PC-9 (cell line): ENCODE measurements around the gene APOC3. TPM values are rescaled to one million over a fixed set of nuclear protein-coding genes. Genes with fewer than 3 reads are reported as not detected.

Experiments
- BruUV-seq: library from RNA; stranded (reverse); fragments of 400-500 nt; replicated peaks from 2 replicates; lab custom pipeline; 2021; lab: Mats Ljungman, UMichigan
- CTCF ChIA-PET: fragments of 300-600 bp; sonication (Branson Sonifier 250); formaldehyde crosslinking; loops from one replicate; lab custom pipeline; 2022; ENCODE audit warnings: antibody characterized with exemption; lab: Charles Lee
- POLR2A ChIA-PET: fragments of 300-600 bp; sonication (Branson Sonifier 250); formaldehyde crosslinking; loops from one replicate; lab custom pipeline; 2022; ENCODE audit warnings: antibody characterized with exemption; ENCODE audit not compliant: unreplicated experiment; lab: Charles Lee
- DNase-seq, 2 experiments: peaks; one replicate each; pipeline versions ENCODE4 v3.0.0 to v3.0.0-alpha.2; 2015 to 2022; ENCODE audit warnings: mixed read lengths in 1 of 2
- H2AFZ ChIP-seq: fragments of 200-600 bp; sonication (generic); 2 replicates; pipeline ENCODE4 v1.8.1; 2017; ENCODE audit warnings: antibody characterized with exemption
- H3F3A ChIP-seq: fragments of 200-600 bp; sonication (generic); 2 replicates; pipeline ENCODE4 v1.8.1; 2017; ENCODE audit warnings: antibody characterized with exemption, mild to moderate bottlenecking, low read depth; ENCODE audit not compliant: insufficient read depth
- H3K27ac ChIP-seq: fragments of 200-600 bp; sonication (generic); 2 replicates; pipeline ENCODE4 v1.6.1; 2016; ENCODE audit warnings: mixed run types
- H3K27me3 ChIP-seq: fragments of 200-600 bp; sonication (generic); 2 replicates; pipeline ENCODE4 v1.6.1; 2016; ENCODE audit warnings: low read depth, mixed run types; ENCODE audit not compliant: insufficient read depth
- H3K36me3 ChIP-seq: fragments of 200-600 bp; sonication (generic); 2 replicates; pipeline ENCODE4 v1.6.1; 2016; ENCODE audit warnings: low read depth, mixed run types
- H3K4me1 ChIP-seq: fragments of 200-600 bp; sonication (generic); replicated peaks from 2 replicates; pipeline ENCODE4 v1.6.1; 2016; ENCODE audit warnings: mixed run types; ENCODE audit not compliant: insufficient read depth
- H3K4me2 ChIP-seq: fragments of 200-600 bp; sonication (generic); 2 replicates; pipeline ENCODE4 v1.6.1; 2017; ENCODE audit warnings: mixed run types
- H3K4me3 ChIP-seq: fragments of 200-600 bp; sonication (generic); 2 replicates; pipeline ENCODE4 v1.6.1; 2016; ENCODE audit warnings: mixed run types
- H3K79me2 ChIP-seq: fragments of 200-600 bp; sonication (generic); 2 replicates; pipeline ENCODE4 v1.6.1; 2017; ENCODE audit warnings: low read depth, mixed run types
- H3K9me2 ChIP-seq: fragments of 200-600 bp; sonication (generic); 2 replicates; pipeline ENCODE4 v1.8.1; 2017; ENCODE audit warnings: mild to moderate bottlenecking; ENCODE audit not compliant: insufficient read depth
- H3K9me3 ChIP-seq: fragments of 200-600 bp; sonication (generic); 2 replicates; pipeline ENCODE4 v1.8.1; 2016; ENCODE audit warnings: low read depth; ENCODE audit not compliant: insufficient read depth
- H4K20me1 ChIP-seq: fragments of 200-600 bp; sonication (generic); 2 replicates; pipeline ENCODE4 v1.8.1; 2017; ENCODE audit not compliant: insufficient read depth
- EZH2 ChIP-seq: fragments of 200-600 bp; sonication (generic); IDR thresholded peaks from 2 replicates; pipeline ENCODE4 v1.8.0; 2017; ENCODE audit warnings: antibody characterized with exemption, low read depth
- intact Hi-C: fragments of 100-400 bp; cut with micrococcal nuclease; formaldehyde crosslinking; loops from one replicate; pipeline ENCODE4 v1.10.0; 2022; ENCODE audit not compliant: unreplicated experiment
- total RNA-seq: library from RNA; stranded (reverse); gene quantifications from 2 replicates; pipeline ENCODE4 v1.2.3, GENCODE V29; 2021
- TF ChIP-seq, protein P1 (sequence below): fragments of 200-600 bp; sonication (generic); conservative IDR thresholded peaks from 2 replicates; pipeline ENCODE4 v1.6.1; 2017; ENCODE audit warnings: mixed run types, antibody characterized with exemption, mild to moderate bottlenecking, moderate library complexity

The APOC3 gene
- total RNA-seq, 1 experiment from 2014 or later = not detected

DNA sequence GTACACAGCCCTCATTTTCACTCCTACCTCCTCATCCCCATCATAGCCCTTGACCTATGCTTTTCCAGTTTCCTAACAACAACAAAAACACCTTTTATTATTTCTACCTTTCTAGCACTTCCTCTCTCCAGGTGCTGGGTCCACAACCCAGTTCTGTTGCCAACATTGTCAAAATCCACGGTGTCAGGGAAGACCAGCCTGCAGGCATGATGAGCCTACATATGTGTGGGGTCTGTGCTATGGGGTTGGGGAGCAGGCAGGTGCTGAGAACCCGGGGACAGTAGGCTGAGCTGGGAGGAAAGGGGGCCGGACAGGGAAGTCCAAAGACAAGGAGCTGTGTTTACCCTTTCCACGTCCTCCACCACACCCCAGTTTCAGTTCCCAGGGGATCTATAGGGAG is 41.2 kb upstream of the APOC3 start:
- Histone ChIP-seq H4K20me1 (no peaks in the 10 kb centered on the region), H3K4me2 (peak overlapping the region; percentile 91), H3K27ac (no peak overlapping the region), H3F3A (peaks cover 5% of the 10 kb centered on the region), H3K36me3 (peaks cover 28% of the 10 kb centered on the region), H3K9me2 (no peaks in the 10 kb centered on the region), H3K9me3 (no peaks in the 10 kb centered on the region), H3K27me3 (no peaks in the 10 kb centered on the region), H2AFZ (peak overlapping the region; percentile 95), H3K4me1 (peaks cover 20% of the 10 kb centered on the region), H3K4me3 (peak overlapping the region; percentile 76), H3K79me2 (peaks cover 21% of the 10 kb centered on the region)
- TF ChIP-seq, protein P1, sequence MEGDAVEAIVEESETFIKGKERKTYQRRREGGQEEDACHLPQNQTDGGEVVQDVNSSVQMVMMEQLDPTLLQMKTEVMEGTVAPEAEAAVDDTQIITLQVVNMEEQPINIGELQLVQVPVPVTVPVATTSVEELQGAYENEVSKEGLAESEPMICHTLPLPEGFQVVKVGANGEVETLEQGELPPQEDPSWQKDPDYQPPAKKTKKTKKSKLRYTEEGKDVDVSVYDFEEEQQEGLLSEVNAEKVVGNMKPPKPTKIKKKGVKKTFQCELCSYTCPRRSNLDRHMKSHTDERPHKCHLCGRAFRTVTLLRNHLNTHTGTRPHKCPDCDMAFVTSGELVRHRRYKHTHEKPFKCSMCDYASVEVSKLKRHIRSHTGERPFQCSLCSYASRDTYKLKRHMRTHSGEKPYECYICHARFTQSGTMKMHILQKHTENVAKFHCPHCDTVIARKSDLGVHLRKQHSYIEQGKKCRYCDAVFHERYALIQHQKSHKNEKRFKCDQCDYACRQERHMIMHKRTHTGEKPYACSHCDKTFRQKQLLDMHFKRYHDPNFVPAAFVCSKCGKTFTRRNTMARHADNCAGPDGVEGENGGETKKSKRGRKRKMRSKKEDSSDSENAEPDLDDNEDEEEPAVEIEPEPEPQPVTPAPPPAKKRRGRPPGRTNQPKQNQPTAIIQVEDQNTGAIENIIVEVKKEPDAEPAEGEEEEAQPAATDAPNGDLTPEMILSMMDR = no peak
- no peak for TF ChIP-seq EZH2
- CTCF ChIA-PET = interaction anchor here (0.6 kb wide), 1 partner anchor 41 kb away, joined by 5 read pairs; no protein-coding TSS in a partner anchor
- DNase-seq = no peak
- BruUV-seq = no TSS peak
- POLR2A ChIA-PET = no interaction called here
- intact Hi-C loops = loop anchor here (5.0 kb wide), 2 partner anchors 49 to 444 kb away; partner anchors contain the start of genes APOA1, PCSK7 and RNF214

DNA sequence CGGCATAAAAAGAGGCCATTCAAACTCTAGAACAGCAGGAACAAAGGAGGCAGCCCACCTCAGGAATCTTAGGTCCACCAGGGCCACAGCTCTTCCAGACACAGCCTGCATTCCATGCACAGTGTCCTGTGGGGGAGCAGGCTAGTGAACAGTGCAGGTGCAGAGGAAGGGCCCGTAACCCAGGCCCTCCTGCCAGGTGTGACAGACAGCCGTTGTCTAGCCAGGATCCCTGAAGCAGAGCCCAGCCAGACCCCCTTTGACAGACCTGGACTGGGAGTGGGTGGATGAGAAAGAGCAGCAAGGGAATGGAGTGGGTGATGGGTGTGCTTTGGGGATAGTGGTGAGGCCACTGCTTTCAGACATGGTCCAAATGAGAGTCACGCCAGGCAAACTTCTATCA is 40.7 kb upstream of the APOC3 start:
- no peak for DNase-seq
- no peaks in the 10 kb centered on the region for H3K9me3 ChIP-seq
- ChIA-PET POLR2A (no interaction called here), CTCF (interaction anchor here (0.6 kb wide), 1 partner anchor 42 kb away, joined by 5 read pairs; no protein-coding TSS in a partner anchor)
- H3K9me2 ChIP-seq = no peaks in the 10 kb centered on the region
- H3K27me3 ChIP-seq = no peaks in the 10 kb centered on the region
- H3K36me3 ChIP-seq = peaks cover 24% of the 10 kb centered on the region
- no peak overlapping the region for H2AFZ ChIP-seq
- H3K4me2 ChIP-seq = peak overlapping the region; percentile 91; the same call in 1 of the 2 replicates
- no peak overlapping the region for H3K27ac ChIP-seq
- H3K4me1 ChIP-seq = peaks cover 20% of the 10 kb centered on the region
- H3F3A ChIP-seq = peaks cover 5% of the 10 kb centered on the region
- no TSS peak for BruUV-seq
- H3K4me3 ChIP-seq = no peak overlapping the region
- H4K20me1 ChIP-seq = no peaks in the 10 kb centered on the region
- peaks cover 21% of the 10 kb centered on the region for H3K79me2 ChIP-seq
- intact Hi-C loops = loop anchor here (5.0 kb wide), 2 partner anchors 48 to 443 kb away; partner anchors contain the start of genes APOA1, PCSK7 and RNF214
- TF ChIP-seq, protein P1 = no peak
- no peak for TF ChIP-seq EZH2

DNA sequence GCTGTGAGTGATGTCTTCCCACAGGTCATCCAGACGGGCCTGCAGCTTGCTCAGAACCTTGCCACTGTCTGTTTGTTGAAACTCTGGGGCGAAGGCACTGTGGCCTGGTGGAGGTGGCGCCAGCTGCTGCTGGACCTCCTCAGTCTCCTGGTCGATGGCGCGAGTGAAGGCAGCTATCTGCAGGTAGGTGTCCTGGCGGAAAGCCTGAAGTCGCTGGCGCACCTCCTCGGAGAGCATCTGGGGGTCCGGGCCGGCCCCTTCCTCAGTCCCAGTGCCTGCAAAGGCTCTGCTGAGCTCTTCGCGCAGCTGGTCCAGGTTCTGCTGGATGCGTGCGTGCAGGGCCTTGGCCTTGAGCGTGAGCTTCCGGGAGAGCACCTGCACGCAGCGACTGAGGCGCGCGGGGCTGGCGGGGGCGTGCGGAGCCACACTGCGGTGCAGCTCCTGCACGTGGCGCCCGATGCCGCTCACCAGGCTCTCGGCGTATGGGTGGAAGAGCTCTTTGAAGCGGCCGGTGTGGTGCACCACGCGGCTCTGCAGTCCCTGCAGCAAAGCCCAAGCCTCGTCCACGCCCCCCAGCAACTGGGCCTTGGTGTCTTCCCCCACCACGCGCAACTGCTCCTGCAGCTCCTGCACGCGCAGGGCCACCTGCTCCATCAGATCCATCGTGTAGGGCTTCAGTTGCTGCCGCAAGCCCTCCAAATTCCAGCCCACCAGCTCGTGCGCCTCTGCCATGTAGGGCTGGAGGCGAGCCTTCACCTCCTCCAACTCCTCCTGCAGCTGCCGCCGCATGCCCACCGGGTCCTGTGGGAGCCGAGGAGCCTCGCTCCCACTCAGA is 39.3 kb upstream of the APOC3 start:
- H3K9me3 ChIP-seq = no peaks in the 10 kb centered on the region
- POLR2A ChIA-PET = interaction anchor here (0.5 kb wide), 1 partner anchor 308 kb away, joined by 3 read pairs; the partner anchor contains the start of gene SIK3
- H3F3A ChIP-seq = peaks cover 5% of the 10 kb centered on the region
- CTCF ChIA-PET = interaction anchor here (0.5 to 2.0 kb wide), 6 partner anchors 21 to 730 kb away, joined by 3 to 16 read pairs (median 6); no protein-coding TSS in a partner anchor
- H3K79me2 ChIP-seq = peaks cover 21% of the 10 kb centered on the region
- BruUV-seq = no TSS peak
- no peak for DNase-seq
- no peak overlapping the region for H3K27ac ChIP-seq
- H4K20me1 ChIP-seq = no peaks in the 10 kb centered on the region
- H3K36me3 ChIP-seq = peaks cover 10% of the 10 kb centered on the region
- H3K27me3 ChIP-seq = no peaks in the 10 kb centered on the region
- H3K4me1 ChIP-seq = peaks cover 20% of the 10 kb centered on the region
- no peak overlapping the region for H3K4me2 ChIP-seq
- intact Hi-C loops = loop anchor here (1.0 to 2.0 kb wide), 2 partner anchors 308 to 316 kb away; partner anchors contain the start of gene SIK3
- H2AFZ ChIP-seq = no peak overlapping the region
- no peak for TF ChIP-seq EZH2
- TF ChIP-seq, protein P1 = no peak
- H3K9me2 ChIP-seq = no peaks in the 10 kb centered on the region
- no peak overlapping the region for H3K4me3 ChIP-seq
